ENCODE results near the gene RAB11FIP2. TPM values are rescaled to one million over a fixed set of nuclear protein-coding genes. Genes with fewer than 3 reads are reported as not detected.

The RAB11FIP2 gene
- total and polyA plus RNA-seq, 2 of the 8 experiments (the other 6 are each of a cell fraction or from before 2014, with no cell fraction given) = 3.1 to 12.7 TPM

DNA sequence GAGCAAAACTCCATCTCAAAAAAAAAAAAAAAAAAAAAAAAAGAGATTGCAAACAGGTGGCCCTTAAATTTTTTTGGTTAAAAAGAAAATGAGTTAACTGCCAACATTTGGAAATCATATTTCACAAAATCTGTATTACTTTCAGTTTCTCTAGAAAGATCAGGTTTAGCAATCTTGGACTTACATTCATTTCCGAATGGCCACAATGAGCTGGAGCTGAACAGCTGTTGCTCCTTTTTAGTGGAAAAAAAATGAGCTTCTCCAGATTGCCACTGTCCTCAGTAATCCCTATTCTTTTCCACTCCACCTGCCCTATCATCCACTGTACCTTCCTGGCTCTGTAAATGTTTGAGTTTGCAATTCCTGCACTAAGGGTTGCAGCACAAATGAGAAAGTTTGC lies 43.6 kb downstream of the RAB11FIP2 start:
- Histone ChIP-seq H2BK5ac (ENCODE audit: low read depth, low read length) (no peak overlapping the region), H4K20me1 (replicated peaks in 1 of 2; ENCODE audit: control insufficient read depth in 1 of 2, insufficient read depth in 2 of 2, low read length in 2 of 2) (no peaks in the 10 kb centered on the region), H2AFZ (ENCODE audit: low read length) (no peak overlapping the region), H3K23me2 (ENCODE audit: low read depth, low read length) (no peaks in the 10 kb centered on the region), H4K8ac (ENCODE audit: extremely low read depth, insufficient read depth, low read length) (no peak overlapping the region), H3K79me2 (ENCODE audit: control insufficient read depth in 1 of 2, insufficient read depth in 2 of 2, low read length in 2 of 2) (no peaks in the 10 kb centered on the region), H3K23ac (ENCODE audit: insufficient read length) (no peak overlapping the region), H3K14ac (ENCODE audit: insufficient read length) (no peak overlapping the region), H3K36me3 (ENCODE audit: control insufficient read depth in 2 of 4, insufficient read depth in 4 of 4, low read length in 3 of 4) (peaks cover 0 to 2% (median 0%) of the 10 kb centered on the region in 4 experiments; a peak in 1 of 8 replicates), H3K9me3 (ENCODE audit: insufficient read depth in 2 of 2, low read depth in 1 of 2, low read length in 1 of 2) (no peaks in the 10 kb centered on the region), H2AK5ac (ENCODE audit: low read depth, low read length) (no peak overlapping the region), H3K4me2 (ENCODE audit: insufficient read depth in 1 of 2, low read depth in 2 of 2, low read length in 2 of 2) (no peak overlapping the region), H3K27ac (ENCODE audit: low read depth, low read length) (no peak overlapping the region), H3K18ac (ENCODE audit: extremely low read depth, low read length) (no peak overlapping the region), H3K4me1 (replicated peaks in 1 of 4; ENCODE audit: control insufficient read depth in 3 of 4, insufficient read depth in 4 of 4, low read length in 3 of 4) (no peaks in the 10 kb centered on the region), H2BK120ac (replicated peaks; ENCODE audit: low read depth, low read length) (no peak overlapping the region), H3K56ac (replicated peaks; ENCODE audit: insufficient read length, low read depth, low read length) (no peak overlapping the region), H3K9ac (replicated peaks in 1 of 4; ENCODE audit: extremely low read depth in 1 of 4, low read depth in 3 of 4, low read length in 3 of 4) (no peak overlapping the region), H3K4ac (replicated peaks; ENCODE audit: insufficient read length, low read depth, low read length) (no peak overlapping the region), H3K4me3 (ENCODE audit: extremely low read depth in 1 of 4, insufficient read depth in 2 of 4, low read depth in 3 of 4, low read length in 4 of 4) (no peak overlapping the region), H2BK12ac (ENCODE audit: low read depth, low read length) (no peak overlapping the region), H3K79me1 (ENCODE audit: low read depth, low read length) (no peaks in the 10 kb centered on the region), H3K27me3 (replicated peaks in 1 of 4; ENCODE audit: control insufficient read depth in 3 of 4, extremely low read depth in 1 of 4, insufficient read depth in 3 of 4, low read length in 3 of 4) (no peaks in the 10 kb centered on the region), H2BK15ac (ENCODE audit: low read length) (no peak overlapping the region), H2BK20ac (ENCODE audit: low read length) (no peak overlapping the region), H4K91ac (replicated peaks; ENCODE audit: insufficient read length, low read length) (no peak overlapping the region), H4K5ac (ENCODE audit: insufficient read length, low read depth, low read length) (no peak overlapping the region)
- WGBS, 2 experiments (ENCODE audit: extremely low coverage in 1 of 2, insufficient coverage in 1 of 2, insufficient read length in 1 of 2, insufficient replicate concordance in 2 of 2, low coverage in 1 of 2, low lambda C conversion rate in 2 of 2, missing lambda C conversion rate in 1 of 2) = 100% methylated on average over 1 of the region's 1 CpG; no CpG with 5 or more reads in 1 of the 2 experiments
- no peak for TF ChIP-seq ZNF274 (IDR thresholded peaks at IDR 0.05; ENCODE audit: borderline replicate concordance, extremely low read depth, low read length)
- TF ChIP-seq MAFK (IDR thresholded peaks at IDR 0.05; ENCODE audit: low read depth, low read length) = no peak
- TF ChIP-seq FOSL1 (IDR thresholded peaks at IDR 0.05; ENCODE audit: insufficient read depth, low read depth, low read length) = no peak
- TF ChIP-seq JUND (IDR thresholded peaks at IDR 0.05; ENCODE audit: low read length) = no peak
- no peak for TF ChIP-seq BACH1 (IDR thresholded peaks at IDR 0.05; ENCODE audit: low read length)
- TF ChIP-seq NANOG (IDR thresholded peaks at IDR 0.05; ENCODE audit: insufficient read depth, low read depth, low read length, poor library complexity, severe bottlenecking) = no peak
- no peak for TF ChIP-seq CBX8 (IDR thresholded peaks at IDR 0.05; ENCODE audit: borderline replicate concordance, low read depth, low read length)
- TF ChIP-seq ASH2L (IDR thresholded peaks at IDR 0.05; ENCODE audit: low read length) = no peak
- TF ChIP-seq HDAC6 (IDR thresholded peaks at IDR 0.05; ENCODE audit: low read depth, low read length) = no peak
- TF ChIP-seq CHD2 (IDR thresholded peaks at IDR 0.05; ENCODE audit: low read length) = no peak
- TF ChIP-seq RNF2 (IDR thresholded peaks at IDR 0.05; ENCODE audit: borderline replicate concordance, low read depth, low read length, missing control alignments, poor library complexity, severe bottlenecking) = no peak
- ChIA-PET POLR2A (ENCODE audit: partially characterized antibody) (interaction anchor here (0.6 kb wide), 1 partner anchor 94 kb away, joined by 3 read pairs; no protein-coding TSS in a partner anchor), CTCF (ENCODE audit: partially characterized antibody) (no interaction called here)
- DNase-seq (ENCODE audit: low read depth in 1 of 2, low spot score in 2 of 2) (no peak), FAIRE-seq (no peak)
